NCI-H2081 treated with DMSO at 0.1 percent for 48 hours (cell line): ENCODE measurements around the gene LMF2.
"Not testable (repeated sequence)": the region's sequence is repeated elsewhere in the genome, so short reads cannot be mapped to it uniquely, and the experiment has no call there.

ENCODE experiments used
- DNase-seq: peaks from one replicate; lab custom pipeline; 2025; lab: John Stamatoyannopoulos, UW

Gene LMF2

GRCh38 chr22:50507421-50507990 lies at the start of gene LMF2:
Gene LMF2, minus strand, starts transcription at chr22:50507702. Its CDS starts 27 bp downstream, at chr22:50507675.
- no peak for DNase-seq

- no peak for DNase-seq
These were observed 49.2 kb upstream of the LMF2 start for GRCh38 chr22:50556703-50557102.

- no peak for DNase-seq
These were observed 45.8 kb upstream of the LMF2 start for GRCh38 chr22:50553310-50553709.

GRCh38 chr22:50551160-50551752 lies 43.8 kb upstream of the LMF2 start:
- no peak for DNase-seq

- DNase-seq, result no peak
These were observed 42.9 kb upstream of the LMF2 start for GRCh38 chr22:50550395-50550794.

GRCh38 chr22:50548921-50549790 lies 41.7 kb upstream of the LMF2 start:
- no peak for DNase-seq

GRCh38 chr22:50548040-50548920 lies 40.8 kb upstream of the LMF2 start:
- no peak for DNase-seq

GRCh38 chr22:50547263-50547985 lies 39.9 kb upstream of the LMF2 start:
- DNase-seq, result no peak

- DNase-seq, result no peak
These were observed 39.1 kb upstream of the LMF2 start for GRCh38 chr22:50546326-50547262.

- DNase-seq, result no peak
These were observed 38.2 kb upstream of the LMF2 start, which contains the start of gene KLHDC7B for GRCh38 chr22:50545522-50546325. Gene KLHDC7B, plus strand, starts transcription at chr22:50545899. Its CDS starts 345 bp downstream, at chr22:50546244.

GRCh38 chr22:50544746-50545253 lies 37.3 kb upstream of the LMF2 start:
- DNase-seq, result no peak

- no peak for DNase-seq
These were observed 36.7 kb upstream of the LMF2 start for GRCh38 chr22:50544078-50544745.

- no peak for DNase-seq
These were observed 35.0 kb upstream of the LMF2 start for GRCh38 chr22:50542416-50542927.

- DNase-seq, result not testable (repeated sequence)
These were observed 34.1 kb upstream of the LMF2 start for GRCh38 chr22:50541667-50542026.

- no peak for DNase-seq
These were observed 32.9 kb upstream of the LMF2 start for GRCh38 chr22:50540381-50540780.

GRCh38 chr22:50537765-50538164 lies 30.3 kb upstream of the LMF2 start:
- DNase-seq, result no peak

- DNase-seq, result no peak
These were observed 28.7 kb upstream of the LMF2 start for GRCh38 chr22:50536226-50536625.

- no peak for DNase-seq
These were observed 27.6 kb upstream of the LMF2 start for GRCh38 chr22:50535113-50535512.
